IMR-90 (cell line): ENCODE measurements around the gene FAM234A.

Experiments used
- CEBPB ChIP-seq: IDR thresholded peaks from 2 replicates; pipeline ENCODE4 v1.6.1; 2012; ENCODE audit warnings: low read depth, low read length, improper control_type of control experiment
- CHD1 ChIP-seq: IDR thresholded peaks from 2 replicates; pipeline ENCODE4 v1.6.1; 2012; ENCODE audit warnings: low read depth, low read length, improper control_type of control experiment
- CTCF ChIP-seq: conservative IDR thresholded peaks from 2 replicates; pipeline ENCODE4 v1.5.1; 2012; ENCODE audit warnings: mild to moderate bottlenecking, low read depth, low read length, improper control_type of control experiment
- MAFK ChIP-seq: IDR thresholded peaks from 2 replicates; pipeline ENCODE4 v1.6.1; 2012; ENCODE audit warnings: low read depth, low read length, improper control_type of control experiment
- POLR2A ChIP-seq: IDR thresholded peaks from 2 replicates; pipeline ENCODE4 v1.6.1; 2012; ENCODE audit warnings: mild to moderate bottlenecking, low read depth, low read length
- SMC3 ChIP-seq: fragments of 150-350 bp; IDR thresholded peaks from 2 replicates; pipeline ENCODE4 v1.6.1; 2016; ENCODE audit warnings: low read depth, mild to moderate bottlenecking, antibody characterized with exemption, low read length, moderate library complexity

GRCh38 chr16:297832-298231 is 63.2 kb downstream of the FAM234A start:
- no peak for TF ChIP-seq CHD1
- TF ChIP-seq MAFK = no peak
- no peak for TF ChIP-seq CTCF
- TF ChIP-seq POLR2A = no peak
- no peak for TF ChIP-seq SMC3
- TF ChIP-seq CEBPB = no peak
